K562 (cell line): Measurements from ENCODE around the gene AHCYL1. TPM values are rescaled to one million over a fixed set of nuclear protein-coding genes. Genes with fewer than 3 reads are reported as not detected.
A peak's percentile ranks its signal among the peaks of the same experiment; 100 is the strongest.

Experiments used
- EWSR1 ChIP-seq: fragments of 450-650 bp; IDR thresholded peaks from 2 replicates; pipeline ENCODE4 v1.6.1; 2018; ENCODE audit warnings: borderline replicate concordance, mild to moderate bottlenecking, low read depth, moderate library complexity; ENCODE audit not compliant: partially characterized antibody
- FOSL1 ChIP-seq: fragments of 200-800 bp; sonication (Bioruptor generic); conservative IDR thresholded peaks from 2 replicates; pipeline ENCODE4 v1.6.1; 2016; ENCODE audit warnings: missing genetic modification characterization, missing compliant biosample characterization
- GMEB1 ChIP-seq: fragments of 250-450 bp; sonication (Bioruptor Pico); IDR thresholded peaks from 2 replicates; pipeline ENCODE4 v1.4.0; 2020; ENCODE audit warnings: mild to moderate bottlenecking
- HNRNPLL ChIP-seq: fragments of 200-400 bp; formaldehyde crosslinking; IDR thresholded peaks from 2 replicates; pipeline ENCODE4 v1.6.1; 2017; ENCODE audit warnings: low read length, low read depth, mild to moderate bottlenecking; ENCODE audit not compliant: poor library complexity, severe bottlenecking
- KAT2B ChIP-seq: IDR thresholded peaks from one replicate; pipeline ENCODE4 v1.6.1; 2012; ENCODE audit warnings: low read depth, mild to moderate bottlenecking, control low read depth, inconsistent platforms, low read length, moderate library complexity
- KLF13 ChIP-seq: fragments of 450-650 bp; IDR thresholded peaks from 2 replicates; pipeline ENCODE4 v1.6.1; 2016; ENCODE audit warnings: missing genetic modification characterization, low read depth, mild to moderate bottlenecking, missing compliant biosample characterization, moderate library complexity, borderline replicate concordance
- PKNOX1 ChIP-seq: fragments of 450-650 bp; IDR thresholded peaks from 2 replicates; pipeline ENCODE4 v1.6.1; 2016
- SNIP1 ChIP-seq: fragments of 450-650 bp; IDR thresholded peaks from 2 replicates; pipeline ENCODE4 v1.7.1; 2017; ENCODE audit warnings: low read depth, mild to moderate bottlenecking
- SP2 ChIP-seq: IDR thresholded peaks from 2 replicates; pipeline ENCODE4 v1.6.1; 2011; ENCODE audit warnings: mild to moderate bottlenecking, low read depth, low read length, moderate library complexity; ENCODE audit not compliant: poor library complexity, severe bottlenecking; ENCODE audit errors: extremely low read depth
- ZBTB40 ChIP-seq, 2 experiments: fragments of 450-650 bp in 1 of 2; sonication (generic) in 1 of 2; formaldehyde crosslinking in 1 of 2; IDR thresholded peaks; 2 replicates each; pipeline versions ENCODE4 v1.7.1 to v1.9.0; 2016 to 2022; ENCODE audit warnings: inconsistent platforms in 1 of 2, mild to moderate bottlenecking in 1 of 2, missing genetic modification reagents in 1 of 2
- ZBTB5 ChIP-seq: fragments of 450-650 bp; IDR thresholded peaks from 2 replicates; pipeline ENCODE4 v1.6.1; 2017; ENCODE audit warnings: antibody characterized with exemption
- ZNF311 ChIP-seq: fragments of 250-450 bp; sonication (Bioruptor Pico); IDR thresholded peaks from 2 replicates; pipeline ENCODE4 v1.4.0; 2020; ENCODE audit warnings: mild to moderate bottlenecking, moderate library complexity
- ZNF316 ChIP-seq: fragments of 450-650 bp; IDR thresholded peaks from 2 replicates; pipeline ENCODE4 v1.6.1; 2016
- ZNF586 ChIP-seq: fragments of 450-650 bp; formaldehyde crosslinking; conservative IDR thresholded peaks from 2 replicates; pipeline ENCODE4 v1.4.0; 2020; ENCODE audit warnings: mild to moderate bottlenecking, moderate library complexity
- ZZZ3 ChIP-seq: fragments of 450-650 bp; IDR thresholded peaks from 2 replicates; pipeline ENCODE4 v1.6.1; 2016; ENCODE audit warnings: antibody characterized with exemption, mild to moderate bottlenecking, moderate library complexity
- polyA plus RNA-seq, 8 experiments: library from polyadenylated mRNA; depleted of rRNA in 4 of 8; stranded (reverse) in 5 of 8; unstranded in 3 of 8; fragments of >200 nt; fragmentation: Nextera tagmentation in 2 of 8; fragmentation: Illumina TruSeq in 1 of 8; extraction: Ambion mirVana in 2 of 8; extraction: Trizol in 1 of 8; gene quantifications; 2 replicates each; pipeline versions ENCODE4 v1.2.1 to v1.2.3, GENCODE V29; 2011 to 2014; ENCODE audit warnings: inconsistent platforms in 1 of 8, missing spikeins in 1 of 8
- total RNA-seq, 7 experiments: library from RNA; depleted of rRNA in 6 of 7; stranded (reverse); fragments of >200 nt in 6 of 7; fragmentation: Illumina TruSeq in 2 of 7; extraction: Trizol in 2 of 7; gene quantifications; 2 replicates each; pipeline versions ENCODE4 v1.2.1 to v1.2.3, GENCODE V29; 2011 to 2021; ENCODE audit warnings: low replicate concordance in 1 of 7

The AHCYL1 gene
- total and polyA plus RNA-seq, 9 of the 15 experiments (the other 6 are each of a cell fraction or from before 2014, with no cell fraction given) = 27.3 to 118 (median 44.5) TPM

- TF ChIP-seq ZBTB40 (IDR thresholded peaks at IDR 0.05) = no peak
- TF ChIP-seq ZBTB40 (CRISPR knock-in tag; IDR thresholded peaks at IDR 0.05) = no peak
- TF ChIP-seq ZNF311 (CRISPR knock-in tag) = 0 out of 2 replicates have a peak, but pooled peaks have one; percentile 30
- TF ChIP-seq PKNOX1 = no peak
- TF ChIP-seq ZNF586 = no peak
- no peak for TF ChIP-seq SNIP1
- TF ChIP-seq ZBTB5 = no peak
- TF ChIP-seq ZNF316 = no peak
- no peak for TF ChIP-seq ZZZ3
- TF ChIP-seq FOSL1 (tag) = 0 out of 2 replicates have a peak, but pooled peaks have one; percentile 11
- no peak for TF ChIP-seq EWSR1
- no peak for TF ChIP-seq KLF13
- no peak for TF ChIP-seq SP2
- no peak for TF ChIP-seq HNRNPLL
- no peak for TF ChIP-seq KAT2B
- TF ChIP-seq GMEB1 (CRISPR knock-in tag) = no peak
Measured at GRCh38 chr1:109990302-109990653, 5.7 kb downstream of the AHCYL1 start (continued).
